Stimulated activated CD4-positive, alpha-beta T cell treated with anti-CD3 and anti-CD28 coated beads, TNF-alpha, amount 100 ng/mL, for 4 hours (primary cell): Measurements from ENCODE around the gene STAT3.
A peak's percentile ranks its signal among the peaks of the same experiment; 100 is the strongest.
"Not testable (repeated sequence)": the region's sequence is repeated elsewhere in the genome, so short reads cannot be mapped to it uniquely, and the experiment has no call there.

ENCODE experiments used
- DNase-seq, 3 experiments: peaks; one replicate each; pipeline ENCODE4 v3.0.0-alpha.2; 2020; ENCODE audit warnings: low read depth in 3 of 3

Gene STAT3

DNA sequence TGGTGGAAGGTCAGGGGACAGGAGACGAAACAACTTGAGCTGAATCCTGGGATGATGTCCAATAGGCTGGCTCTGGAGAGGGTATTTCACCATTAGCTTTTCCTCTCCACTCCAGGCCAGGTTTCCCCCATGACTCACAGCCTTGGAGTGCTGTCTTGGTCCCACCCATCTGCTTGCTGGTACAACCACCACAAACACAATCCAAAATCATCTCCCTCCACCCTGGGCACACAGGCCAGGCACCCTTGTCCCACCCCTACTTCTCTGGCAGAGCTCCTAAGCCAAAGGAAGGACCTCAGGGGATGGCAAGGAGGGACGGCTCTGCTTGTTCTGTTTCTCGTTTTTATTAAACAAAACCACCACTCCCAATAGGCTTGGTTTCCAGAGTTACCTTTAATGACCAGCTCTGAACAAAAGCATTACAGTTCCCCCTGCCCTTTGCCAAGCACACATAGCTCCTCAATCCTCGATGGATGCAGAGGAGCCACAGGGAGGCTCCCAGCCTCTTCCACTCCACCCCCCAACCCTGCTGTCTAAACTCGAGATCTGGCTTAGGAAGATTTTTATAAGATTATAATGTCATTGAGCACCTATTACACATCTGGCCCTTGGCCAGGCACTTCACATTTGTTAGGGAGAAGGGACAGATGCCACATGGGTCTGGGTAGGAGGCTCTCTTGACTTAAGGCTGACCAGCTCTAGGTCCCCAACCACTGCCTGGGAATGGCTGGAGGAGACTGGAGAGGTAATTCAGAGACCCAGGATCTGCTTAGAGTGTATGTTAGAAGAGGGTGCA lies 21.5 kb upstream of the STAT3 start:
- DNase-seq, result no peak

DNA sequence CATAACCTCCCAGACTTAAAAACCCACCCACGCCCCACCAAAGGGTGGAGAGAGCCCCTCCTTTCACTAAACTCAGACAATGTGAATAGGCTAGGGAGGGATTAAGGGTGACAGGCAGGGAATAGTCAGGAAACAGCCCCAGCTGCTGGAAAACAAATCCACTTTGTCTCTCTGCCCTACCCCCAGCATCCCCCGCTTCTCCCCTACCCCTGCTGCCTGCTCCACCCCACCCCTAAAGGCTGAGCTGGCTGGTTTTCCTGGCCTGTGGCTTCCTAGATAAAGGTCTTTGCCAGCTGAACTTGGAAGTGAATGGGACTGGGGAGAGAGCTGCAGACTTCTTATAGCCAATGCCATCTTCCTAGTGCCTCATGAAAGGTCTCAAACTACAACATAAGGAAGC lies 19.8 kb upstream of the STAT3 start:
- DNase-seq, result no peak

- DNase-seq, result peak in 2 of 3 experiments; percentile 40 to 41
These were observed 19.1 kb upstream of the STAT3 start for GRCh38 chr17:42407289-42407836.

DNA sequence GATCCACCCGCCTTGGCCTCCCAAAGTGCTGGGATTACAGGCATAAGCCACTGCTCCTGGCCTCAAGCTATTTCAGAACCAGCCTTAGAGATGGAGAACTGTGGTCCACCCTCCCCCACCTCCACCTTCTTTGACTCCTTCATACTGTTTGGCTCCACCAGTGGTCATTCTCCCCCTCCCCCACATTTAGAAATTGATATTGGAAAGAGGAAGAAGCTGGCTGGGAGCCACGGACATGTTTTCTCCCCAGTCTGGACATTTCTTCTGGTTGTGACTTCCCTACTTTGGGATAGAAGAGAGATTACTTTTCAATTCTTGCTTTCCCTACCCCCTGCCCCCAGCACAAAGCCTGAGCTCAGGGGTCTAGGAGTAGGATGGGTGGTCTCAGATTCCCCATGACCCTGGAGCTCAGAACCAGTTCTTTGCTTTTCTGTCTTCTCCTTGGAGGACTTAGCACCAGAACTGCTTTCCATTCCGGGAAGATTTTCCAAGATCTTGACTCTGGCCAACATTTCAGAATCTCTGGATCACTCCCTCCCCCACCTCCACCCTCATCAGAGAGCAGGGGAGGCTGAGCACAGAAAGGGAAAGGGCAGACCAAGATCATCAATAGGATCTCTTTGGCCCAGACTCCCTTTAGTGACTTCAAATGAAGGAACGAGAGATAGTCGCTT lies 18.5 kb upstream of the STAT3 start:
- no peak for DNase-seq

DNA sequence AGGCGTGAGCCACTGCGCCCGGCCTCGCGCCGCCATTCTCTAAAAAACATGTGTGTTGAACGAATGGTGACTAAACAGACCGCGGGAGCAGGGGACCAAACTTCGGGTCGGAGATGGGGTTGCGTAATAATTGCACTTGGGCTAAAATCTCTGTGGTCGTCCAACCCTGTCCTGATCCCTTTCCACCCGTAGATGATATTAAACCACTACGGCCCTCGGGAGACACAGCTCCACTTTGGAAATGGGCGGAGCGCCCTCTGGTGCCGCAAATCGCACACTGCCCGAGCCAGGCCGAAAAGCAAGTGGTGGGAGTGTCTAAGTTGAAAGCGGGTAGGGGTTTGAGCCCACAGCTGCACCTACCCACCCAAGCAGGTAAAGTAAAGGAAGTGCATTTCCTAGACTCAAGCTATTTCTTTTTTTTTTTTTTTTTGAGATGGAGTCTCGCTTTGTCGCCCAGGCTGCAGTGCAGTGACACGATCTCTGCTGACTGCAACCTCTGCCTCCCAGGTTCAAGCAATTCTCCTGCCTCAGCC lies 17.8 kb upstream of the STAT3 start:
- peak; percentile 69 to 70 (median 69) for DNase-seq

GRCh38 chr17:42405076-42405475 lies 16.8 kb upstream of the STAT3 start:
- no peak for DNase-seq

GRCh38 chr17:42404326-42405055 lies 16.2 kb upstream of the STAT3 start:
- no peak for DNase-seq

DNA sequence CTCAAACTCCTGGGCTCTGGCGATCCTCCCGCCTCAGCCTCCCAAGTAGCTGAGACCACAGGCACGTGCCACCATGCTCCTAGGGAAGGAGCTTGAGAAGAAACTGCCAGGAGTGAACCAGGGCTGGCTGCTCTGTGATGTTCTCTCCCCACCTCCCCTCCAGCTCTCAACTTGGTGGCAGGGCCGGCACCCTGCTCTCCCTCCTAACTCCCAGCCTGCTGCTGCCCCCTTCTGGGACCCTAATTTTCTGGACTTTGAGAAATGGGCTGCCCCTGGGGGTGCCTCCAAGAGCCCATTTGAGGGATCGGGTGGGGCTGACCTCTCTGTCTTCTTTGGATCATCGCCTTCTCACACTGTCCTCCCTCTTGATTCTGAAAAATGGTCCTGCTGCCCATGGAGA lies 14.9 kb upstream of the STAT3 start:
- DNase-seq, result peak in 1 of 3 experiments; percentile 27

- no peak for DNase-seq
These were observed 13.9 kb upstream of the STAT3 start for GRCh38 chr17:42402117-42402516.

DNA sequence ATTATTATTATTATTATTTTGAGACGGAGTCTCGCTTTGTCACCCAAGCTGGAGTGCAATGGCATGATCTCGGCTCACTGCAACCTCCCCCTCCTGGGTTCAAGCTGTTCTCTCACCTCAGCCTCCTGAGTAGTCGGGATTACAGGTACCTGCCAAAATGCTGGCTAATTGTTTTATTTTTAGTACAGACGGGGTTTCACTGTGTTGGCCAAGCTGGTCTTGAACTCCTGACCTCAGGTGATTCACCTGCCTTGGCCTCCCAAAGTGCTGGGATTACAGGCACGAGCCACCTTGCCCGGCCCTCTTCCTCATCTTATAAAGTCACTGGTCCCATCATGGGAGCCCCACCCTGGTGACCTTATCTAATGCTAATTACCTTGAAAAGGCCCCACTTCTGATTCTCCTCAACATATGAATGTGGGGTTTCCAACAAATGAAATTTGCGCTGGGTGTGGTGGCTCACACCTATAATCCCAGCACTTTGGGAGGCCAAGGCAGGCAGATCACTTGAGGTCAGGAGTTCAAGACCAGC lies 12.7 kb upstream of the STAT3 start:
- DNase-seq, result not testable (repeated sequence)

GRCh38 chr17:42399948-42400843 lies 12.0 kb upstream of the STAT3 start:
- DNase-seq, result no peak

DNA sequence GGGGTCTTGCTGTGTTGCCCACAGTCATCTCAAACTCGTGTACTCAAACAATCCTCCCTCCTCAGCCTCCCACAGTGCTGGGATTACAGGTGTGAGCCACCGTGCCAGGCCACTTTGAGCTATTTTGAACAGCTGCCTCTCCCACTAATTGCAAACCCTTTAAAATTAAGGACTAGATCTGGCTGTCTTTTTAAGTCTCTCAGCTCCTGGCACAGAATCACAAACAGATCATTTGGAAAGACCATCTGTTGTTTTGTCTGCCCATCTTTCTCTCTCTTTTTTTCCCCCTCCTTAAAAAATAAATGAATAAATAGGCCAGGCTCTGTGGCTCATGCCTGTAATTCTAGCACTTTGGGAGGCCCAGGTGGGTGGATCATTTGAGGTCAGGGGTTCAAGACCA lies 10.9 kb upstream of the STAT3 start:
- no peak for DNase-seq

DNA sequence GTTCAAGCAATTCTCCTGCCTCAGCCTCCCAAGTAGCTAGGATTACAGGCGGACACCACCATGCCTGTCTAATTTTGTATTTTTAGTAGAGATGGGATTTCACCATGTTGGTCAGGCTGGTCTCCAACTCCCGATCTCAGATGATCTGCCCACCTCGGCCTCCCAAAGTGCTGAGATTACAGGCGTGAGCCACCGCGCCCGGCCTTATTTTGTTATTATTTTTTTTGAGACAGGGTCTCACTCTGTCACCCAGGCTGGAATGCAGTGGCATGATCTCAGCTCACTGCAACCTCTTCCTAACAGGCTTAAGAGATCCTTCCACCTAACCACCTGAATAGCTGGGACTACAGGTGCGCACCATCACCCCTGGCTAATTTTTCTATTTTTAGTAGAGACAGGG lies 7.4 kb upstream of the STAT3 start:
- not testable (repeated sequence) for DNase-seq

- DNase-seq, result no peak
These were observed 6.6 kb upstream of the STAT3 start for GRCh38 chr17:42394838-42395237.

GRCh38 chr17:42392692-42393415 lies 4.6 kb upstream of the STAT3 start:
- DNase-seq, result no peak

- not testable (repeated sequence) for DNase-seq
These were observed 3.2 kb upstream of the STAT3 start for GRCh38 chr17:42391439-42391838.

GRCh38 chr17:42389899-42390298 lies 1.7 kb upstream of the STAT3 start:
- no peak for DNase-seq

- no peak for DNase-seq
These were observed 834 bp upstream of the STAT3 start for GRCh38 chr17:42389135-42389417.

DNA sequence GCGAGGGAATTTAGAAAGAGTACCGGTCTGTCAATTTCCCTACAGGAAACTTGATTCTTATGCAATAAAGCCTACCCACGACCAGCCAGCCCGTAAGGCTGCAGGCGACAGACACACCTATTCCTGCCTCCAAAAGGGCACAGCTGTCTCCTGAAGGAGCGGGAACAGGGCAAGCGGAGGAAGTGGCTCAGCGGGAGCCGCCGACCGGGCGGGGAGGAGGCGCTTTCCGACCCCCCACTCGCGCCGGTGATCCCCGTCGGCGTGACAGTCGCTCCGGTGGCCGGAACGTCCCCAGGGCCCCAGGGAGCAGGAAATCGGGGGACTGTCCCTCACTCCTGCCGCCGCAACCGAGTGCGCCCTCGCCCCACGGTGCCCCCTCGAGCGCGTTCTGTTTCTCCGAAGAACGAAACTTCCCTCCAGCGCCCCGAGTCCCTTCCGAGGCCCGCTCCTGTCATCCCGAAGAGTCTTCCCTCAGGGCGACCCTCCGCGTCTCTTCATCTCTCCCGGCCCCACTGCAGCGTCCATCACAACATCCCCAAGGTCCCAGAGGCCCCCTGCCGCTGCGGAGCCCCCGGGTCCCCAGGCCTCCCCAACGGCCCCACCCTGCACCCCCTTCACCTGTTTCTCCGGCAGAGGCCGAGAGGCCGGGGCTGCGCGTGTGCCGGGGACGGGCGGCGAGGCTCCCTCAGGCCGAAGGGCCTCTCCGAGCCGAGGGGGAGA lies 421 bp downstream of the STAT3 start:
- DNase-seq, result peak in 2 of 3 experiments; percentile 10 to 13
